GM19240 (cell line): ENCODE results near the gene FLT1.

ENCODE experiments used
- DNase-seq: peaks from one replicate; pipeline ENCODE4 v3.0.0; 2011; ENCODE audit warnings: low spot score; ENCODE audit not compliant: insufficient read length

Gene FLT1

DNA sequence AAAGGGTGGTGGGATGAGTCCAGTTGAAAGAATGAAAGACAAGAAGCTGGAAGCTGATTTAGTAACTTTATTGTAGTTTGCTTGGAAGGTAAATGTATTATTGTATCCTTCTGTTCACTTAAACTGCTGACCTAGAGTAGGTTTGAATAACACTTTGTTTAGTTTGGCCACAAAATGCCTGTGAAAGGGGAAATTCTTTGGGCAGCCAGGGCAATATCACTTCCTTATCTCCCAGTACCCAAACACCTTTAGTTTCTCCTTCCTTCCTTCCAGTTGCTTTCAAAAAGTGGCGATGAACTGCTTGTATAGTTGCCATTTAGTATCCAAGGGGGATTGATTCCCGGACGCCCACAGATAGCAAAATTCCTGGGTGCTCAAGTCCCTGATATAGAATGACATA lies 236.5 kb downstream of the FLT1 start:
- no peak for DNase-seq

DNA sequence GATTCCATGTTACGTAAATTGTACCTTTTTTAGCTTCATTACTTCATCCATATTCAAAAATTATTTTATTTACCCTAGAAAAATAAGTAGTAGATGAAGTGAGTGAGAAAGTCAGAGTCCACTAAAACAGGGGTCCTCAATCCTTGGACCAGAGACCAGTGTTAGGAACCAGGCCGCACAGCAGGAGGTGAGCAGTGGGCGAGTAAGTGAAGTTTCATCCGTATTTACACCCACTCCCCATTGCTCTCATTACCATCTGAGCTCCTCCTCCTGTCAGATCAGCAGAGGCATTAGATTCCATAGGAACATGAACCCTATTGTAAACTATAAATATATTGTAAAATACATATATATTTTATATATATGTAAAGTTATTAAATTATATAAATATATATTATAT lies 237.6 kb downstream of the FLT1 start:
- no peak for DNase-seq

GRCh38 chr13:28252547-28252946 lies 242.4 kb downstream of the FLT1 start:
- DNase-seq: no peak

DNA sequence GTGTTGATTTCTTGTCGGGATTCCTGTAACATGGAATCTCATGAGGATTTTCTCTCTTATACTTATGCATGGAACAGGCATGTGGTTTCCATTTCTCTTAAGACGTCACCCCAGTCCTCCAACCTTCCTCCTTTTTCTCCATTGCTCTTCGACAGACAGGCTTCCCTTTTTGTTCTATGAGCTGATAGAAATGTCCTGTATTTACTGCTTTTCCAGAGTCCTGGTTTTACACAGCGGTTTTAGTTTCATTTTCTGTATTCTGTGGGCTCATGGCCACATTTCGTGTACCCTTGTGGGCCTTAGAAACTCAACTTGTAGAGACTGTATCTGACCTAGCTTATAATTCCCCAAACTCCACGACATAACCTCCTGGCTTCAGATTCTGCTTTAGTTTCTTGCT lies 243.5 kb downstream of the FLT1 start:
- no peak for DNase-seq

DNA sequence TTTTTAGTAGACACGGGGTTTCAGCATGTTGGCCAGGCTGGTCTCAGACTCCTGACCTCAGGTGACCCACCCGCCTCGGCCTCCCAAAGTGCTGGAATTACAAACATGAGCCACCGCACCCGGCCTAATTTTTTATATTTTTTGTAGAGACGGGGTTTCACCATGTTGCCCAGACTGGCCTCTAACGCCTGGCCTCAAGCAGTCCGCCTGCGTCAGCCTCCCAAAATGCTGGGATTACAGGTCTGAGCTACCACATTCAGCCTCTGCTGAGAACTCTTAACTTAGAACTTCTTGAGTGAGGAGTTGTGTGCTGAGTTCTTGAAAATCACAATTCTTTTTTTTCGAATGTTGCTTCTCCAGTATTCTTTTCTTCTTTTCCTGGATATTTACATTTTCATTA lies 244.4 kb downstream of the FLT1 start:
- no peak for DNase-seq
